KMS-11 (cell line): ENCODE data around the gene COX8C.

ENCODE experiments used
- H2AFZ ChIP-seq: fragments of 200-600 bp; sonication (generic); 2 replicates; pipeline ENCODE4 v1.6.1; 2016; ENCODE audit warnings: antibody characterized with exemption, mixed run types, low read depth
- H3K27ac ChIP-seq: fragments of 200-600 bp; sonication (generic); 2 replicates; pipeline ENCODE4 v1.6.1; 2016; ENCODE audit warnings: mild to moderate bottlenecking, mixed run types
- H3K27me3 ChIP-seq: fragments of 200-600 bp; sonication (generic); 2 replicates; pipeline ENCODE4 v1.6.1; 2017; ENCODE audit warnings: mild to moderate bottlenecking, low read depth, mixed run types, moderate library complexity; ENCODE audit not compliant: insufficient read depth
- H3K36me3 ChIP-seq: fragments of 200-600 bp; sonication (generic); 2 replicates; pipeline ENCODE4 v1.6.1; 2017; ENCODE audit warnings: mild to moderate bottlenecking, mixed run types; ENCODE audit not compliant: insufficient read depth
- H3K4me1 ChIP-seq: fragments of 200-600 bp; sonication (generic); 2 replicates; pipeline ENCODE4 v1.6.1; 2016; ENCODE audit warnings: mild to moderate bottlenecking, low read depth, mixed run types; ENCODE audit not compliant: poor library complexity, severe bottlenecking
- H3K4me2 ChIP-seq: fragments of 200-600 bp; sonication (generic); 2 replicates; pipeline ENCODE4 v1.7.0; 2016; ENCODE audit warnings: mild to moderate bottlenecking, mixed run types
- H3K4me3 ChIP-seq: fragments of 200-600 bp; sonication (generic); IDR thresholded peaks from 2 replicates; pipeline ENCODE4 v1.6.1; 2017; ENCODE audit warnings: low read depth, low read length, mixed read lengths; ENCODE audit not compliant: insufficient read depth
- H3K79me2 ChIP-seq: fragments of 200-600 bp; sonication (generic); 2 replicates; pipeline ENCODE4 v1.6.1; 2016; ENCODE audit warnings: low read depth, mixed run types; ENCODE audit not compliant: insufficient read depth
- H3K9ac ChIP-seq: fragments of 200-600 bp; sonication (generic); 2 replicates; pipeline ENCODE4 v1.6.1; 2016; ENCODE audit warnings: mild to moderate bottlenecking, mixed run types
- H4K20me1 ChIP-seq: fragments of 200-600 bp; sonication (generic); 2 replicates; pipeline ENCODE4 v1.6.1; 2016; ENCODE audit warnings: mild to moderate bottlenecking, mixed run types; ENCODE audit not compliant: insufficient read depth
- TF ChIP-seq, protein P1 (sequence below): fragments of 200-600 bp; sonication (generic); conservative IDR thresholded peaks from 2 replicates; pipeline ENCODE4 v1.6.1; 2017; ENCODE audit warnings: low read depth, mild to moderate bottlenecking, antibody characterized with exemption, low read length, moderate library complexity, mixed read lengths

Gene COX8C

GRCh38 chr14:93329965-93330608 is 16.9 kb upstream of the COX8C start:
- H2AFZ ChIP-seq: no peak overlapping the region
- no peak overlapping the region for H3K9ac ChIP-seq
- no peaks in the 10 kb centered on the region for H3K27me3 ChIP-seq
- no peaks in the 10 kb centered on the region for H3K36me3 ChIP-seq
- H3K4me1 ChIP-seq: peaks cover 21% of the 10 kb centered on the region
- no peak overlapping the region for H3K4me3 ChIP-seq
- TF ChIP-seq, protein P1, sequence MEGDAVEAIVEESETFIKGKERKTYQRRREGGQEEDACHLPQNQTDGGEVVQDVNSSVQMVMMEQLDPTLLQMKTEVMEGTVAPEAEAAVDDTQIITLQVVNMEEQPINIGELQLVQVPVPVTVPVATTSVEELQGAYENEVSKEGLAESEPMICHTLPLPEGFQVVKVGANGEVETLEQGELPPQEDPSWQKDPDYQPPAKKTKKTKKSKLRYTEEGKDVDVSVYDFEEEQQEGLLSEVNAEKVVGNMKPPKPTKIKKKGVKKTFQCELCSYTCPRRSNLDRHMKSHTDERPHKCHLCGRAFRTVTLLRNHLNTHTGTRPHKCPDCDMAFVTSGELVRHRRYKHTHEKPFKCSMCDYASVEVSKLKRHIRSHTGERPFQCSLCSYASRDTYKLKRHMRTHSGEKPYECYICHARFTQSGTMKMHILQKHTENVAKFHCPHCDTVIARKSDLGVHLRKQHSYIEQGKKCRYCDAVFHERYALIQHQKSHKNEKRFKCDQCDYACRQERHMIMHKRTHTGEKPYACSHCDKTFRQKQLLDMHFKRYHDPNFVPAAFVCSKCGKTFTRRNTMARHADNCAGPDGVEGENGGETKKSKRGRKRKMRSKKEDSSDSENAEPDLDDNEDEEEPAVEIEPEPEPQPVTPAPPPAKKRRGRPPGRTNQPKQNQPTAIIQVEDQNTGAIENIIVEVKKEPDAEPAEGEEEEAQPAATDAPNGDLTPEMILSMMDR: no peak
- no peak overlapping the region for H3K27ac ChIP-seq
- H4K20me1 ChIP-seq: no peaks in the 10 kb centered on the region
- H3K79me2 ChIP-seq: peaks cover 68% of the 10 kb centered on the region
- H3K4me2 ChIP-seq: no peak overlapping the region

DNA sequence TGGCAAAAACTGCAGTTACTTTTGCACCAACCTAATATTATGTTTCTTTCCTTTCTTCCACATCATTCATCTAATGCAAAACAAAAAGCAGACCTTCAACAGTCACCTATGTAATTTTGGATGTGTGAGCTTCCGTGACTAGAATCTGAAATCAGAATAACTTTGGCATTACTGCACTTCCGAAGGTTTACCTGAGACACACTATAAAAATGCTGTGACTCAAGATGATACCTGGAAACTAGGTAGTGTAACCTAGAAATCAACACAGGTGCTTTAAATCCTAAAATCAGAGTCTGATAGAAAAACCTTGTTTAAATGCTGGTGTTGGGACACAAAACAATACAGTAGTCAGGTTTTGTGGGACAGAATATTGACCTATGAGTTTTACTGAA is 16.4 kb upstream of the COX8C start:
- Histone ChIP-seq H4K20me1 (no peaks in the 10 kb centered on the region), H3K4me1 (peaks cover 21% of the 10 kb centered on the region), H3K27me3 (no peaks in the 10 kb centered on the region), H3K79me2 (peaks cover 62% of the 10 kb centered on the region), H3K4me3 (no peak overlapping the region), H3K4me2 (no peak overlapping the region), H3K36me3 (no peaks in the 10 kb centered on the region), H3K27ac (no peak overlapping the region), H2AFZ (no peak overlapping the region), H3K9ac (no peak overlapping the region)
- TF ChIP-seq, protein P1: no peak

DNA sequence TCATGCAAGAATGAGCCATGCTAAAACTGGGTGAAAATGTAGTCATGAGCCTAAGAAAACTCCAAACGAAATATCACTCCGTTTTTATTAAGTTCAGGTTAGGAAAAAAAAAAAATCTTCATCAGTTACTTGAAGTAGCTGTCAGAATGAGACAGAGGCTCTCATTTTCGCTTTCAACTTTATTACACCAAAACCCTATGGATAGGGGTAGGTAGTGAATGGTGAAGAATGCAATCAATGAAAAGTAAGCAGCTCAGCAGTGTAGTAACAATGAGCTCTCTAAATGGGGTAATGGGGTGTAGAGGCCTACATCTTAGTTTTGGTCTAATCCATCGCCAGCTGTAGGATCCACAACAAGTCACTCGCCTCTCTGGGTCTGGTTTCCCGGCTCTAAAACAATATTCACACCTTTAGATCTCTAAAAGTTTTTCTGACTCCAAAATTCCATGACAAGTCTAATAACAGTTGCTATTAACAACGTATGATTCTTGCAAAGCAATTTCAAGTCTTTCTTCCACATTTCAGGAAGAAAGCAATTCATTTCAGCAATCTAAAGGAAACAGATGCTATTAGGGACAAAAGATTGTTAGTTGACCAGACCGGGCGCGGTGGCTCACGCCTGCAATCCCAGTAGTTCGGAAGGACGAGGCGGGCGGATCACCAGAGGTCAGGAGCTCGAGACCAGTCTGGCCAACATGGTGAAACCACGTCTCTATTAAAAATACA is 15.8 kb upstream of the COX8C start:
- no peaks in the 10 kb centered on the region for H4K20me1 ChIP-seq
- H3K9ac ChIP-seq: no peak overlapping the region
- H3K4me1 ChIP-seq: peaks cover 21% of the 10 kb centered on the region

GRCh38 chr14:93331728-93332396 is 15.1 kb upstream of the COX8C start:
- H3K9ac ChIP-seq: peak overlapping the region; percentile 88; the same call in 1 of the 2 replicates
- H3K36me3 ChIP-seq: no peaks in the 10 kb centered on the region
- H4K20me1 ChIP-seq: no peaks in the 10 kb centered on the region
- no peaks in the 10 kb centered on the region for H3K27me3 ChIP-seq
- peak overlapping the region; percentile 72 for H3K4me2 ChIP-seq
- H2AFZ ChIP-seq: peak overlapping the region; percentile 66; the same call in 1 of the 2 replicates
- H3K4me3 ChIP-seq: no peak overlapping the region
- TF ChIP-seq, protein P1: no peak
- H3K4me1 ChIP-seq: peaks cover 23% of the 10 kb centered on the region
- H3K27ac ChIP-seq: peak overlapping the region; percentile 62; the same call in 1 of the 2 replicates
- peaks cover 51% of the 10 kb centered on the region for H3K79me2 ChIP-seq

More for the DNA sequence above, 15.8 kb upstream of the COX8C start:
- Histone ChIP-seq H3K27ac (no peak overlapping the region), H3K4me2 (peak overlapping the region; percentile 72), H3K4me3 (no peak overlapping the region), H2AFZ (no peak overlapping the region), H3K79me2 (peaks cover 58% of the 10 kb centered on the region), H3K36me3 (no peaks in the 10 kb centered on the region), H3K27me3 (no peaks in the 10 kb centered on the region)
- TF ChIP-seq, protein P1: no peak
